ENCODE data around the gene THSD4.

The THSD4 gene

DNA sequence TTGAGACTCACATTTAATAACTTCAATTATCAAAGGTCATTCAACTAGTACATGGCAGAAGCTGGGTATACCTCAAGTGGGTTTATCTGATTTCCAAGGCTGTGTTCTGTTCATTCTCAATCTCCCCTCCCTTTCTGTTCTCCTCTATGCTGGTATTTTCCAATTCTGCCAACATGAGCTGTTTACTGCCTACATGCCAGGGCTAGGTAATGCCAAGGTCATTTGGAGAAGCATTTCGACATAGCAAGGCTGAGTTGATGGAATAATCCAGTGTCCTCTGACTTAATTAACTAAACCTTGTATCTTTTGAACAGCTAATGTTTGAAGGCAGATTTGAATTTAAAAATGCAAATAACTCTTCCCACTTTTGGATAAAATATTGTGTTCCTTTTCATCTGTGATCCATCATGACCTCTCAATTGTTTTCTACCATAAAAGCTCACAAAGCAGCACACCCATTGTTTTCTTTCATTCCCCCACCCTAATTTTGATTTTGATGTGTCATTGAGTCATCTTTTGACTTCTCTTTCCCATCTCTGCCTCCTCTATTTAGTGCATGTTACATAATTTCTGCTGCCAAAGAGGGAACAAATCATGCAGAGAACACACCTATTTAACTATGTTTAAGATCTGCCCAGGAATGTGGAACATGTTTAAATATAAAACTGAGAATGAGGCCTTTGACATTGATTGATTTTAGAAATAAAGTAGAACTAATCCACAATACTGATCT lies 386.2 kb downstream of the THSD4 start:
- DNase-seq (ENCODE audit: low spot score) = no peak

DNA sequence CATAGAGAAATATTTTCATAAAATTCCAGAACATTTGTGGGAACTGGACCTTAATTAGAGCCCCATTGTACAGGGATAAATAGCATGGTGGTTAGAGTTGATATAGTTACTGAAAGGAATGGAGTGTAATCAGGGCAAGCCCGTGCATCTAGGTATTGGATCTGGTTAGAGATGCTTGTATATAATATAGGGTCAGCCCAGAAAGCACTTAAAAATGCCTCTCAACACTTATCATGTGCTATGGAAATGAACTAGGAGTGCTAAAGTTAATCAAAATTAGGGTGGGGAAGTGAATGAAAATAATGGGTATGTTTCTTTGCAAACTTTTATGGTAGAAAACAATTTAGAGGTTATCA lies 386.8 kb downstream of the THSD4 start:
- no peak for DNase-seq (ENCODE audit: low spot score)

DNA sequence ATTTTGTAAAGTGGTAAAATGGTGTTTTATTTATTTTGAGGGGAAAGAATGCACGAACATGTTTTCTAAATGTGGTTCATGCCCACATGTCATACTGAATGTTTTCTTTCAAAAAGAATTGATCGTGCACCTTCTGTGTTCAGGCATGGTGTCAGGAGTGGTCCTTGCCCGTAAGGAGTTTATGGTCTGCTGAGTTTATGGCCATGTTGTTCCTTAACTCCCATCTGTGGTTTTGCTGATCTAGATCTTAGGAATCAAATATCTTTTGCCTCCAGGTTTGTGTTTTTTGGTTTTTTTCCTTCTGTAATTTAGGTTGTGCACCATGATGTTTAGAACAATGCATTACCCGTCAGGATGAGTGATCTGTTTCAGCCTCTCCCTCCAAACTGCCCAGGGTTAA lies 390.7 kb downstream of the THSD4 start:
- DNase-seq (ENCODE audit: low spot score) = no peak

DNA sequence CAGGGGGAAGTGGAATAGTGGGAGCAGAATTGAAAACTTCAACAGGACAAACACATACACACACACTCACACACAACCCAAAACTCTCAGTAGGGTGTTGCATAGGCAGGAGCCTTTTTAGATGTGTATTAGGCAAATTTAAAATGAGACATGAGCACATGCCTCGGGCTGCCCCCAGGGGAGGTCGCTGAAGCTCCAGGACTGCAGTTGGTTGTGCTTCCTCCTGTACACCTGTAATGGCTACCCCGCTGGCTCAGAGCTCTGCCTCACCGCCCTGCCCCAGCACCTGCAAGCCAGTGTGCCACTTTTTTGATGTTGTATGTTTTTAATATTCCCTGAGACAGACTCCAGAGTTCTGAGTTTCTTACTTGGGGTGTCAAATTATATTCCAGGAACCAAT lies 391.7 kb downstream of the THSD4 start:
- DNase-seq (ENCODE audit: low spot score) = no peak

DNA sequence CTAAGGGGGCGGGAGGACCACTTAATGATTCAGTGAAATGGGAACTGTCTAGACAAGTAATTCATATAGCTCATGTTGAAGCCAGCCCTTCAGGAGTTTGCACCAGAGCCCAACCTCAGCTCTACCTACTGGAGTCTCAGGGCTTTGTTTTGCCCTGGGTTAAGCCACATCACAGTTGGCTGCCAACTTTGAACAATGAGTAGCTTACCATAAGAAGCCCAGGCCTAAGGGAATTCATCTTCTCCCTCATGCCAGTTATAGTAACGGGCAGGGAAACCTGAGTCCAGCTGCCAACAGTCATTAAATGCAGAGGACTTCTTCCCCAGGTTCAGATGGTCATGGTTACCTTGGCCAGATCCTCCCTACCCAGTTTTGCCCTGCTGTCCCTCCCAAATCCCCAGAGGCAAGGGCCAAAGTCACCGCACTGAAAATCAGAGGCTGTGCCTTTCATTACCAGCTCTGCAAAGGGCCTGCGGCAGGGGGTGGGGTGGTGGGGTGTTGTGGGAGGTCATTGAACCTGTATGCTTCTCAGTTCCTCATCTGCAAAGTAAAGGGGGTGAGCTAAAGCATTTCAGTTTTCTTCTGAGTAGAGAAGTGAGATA lies 392.9 kb downstream of the THSD4 start:
- DNase-seq (ENCODE audit: low spot score) = no peak

DNA sequence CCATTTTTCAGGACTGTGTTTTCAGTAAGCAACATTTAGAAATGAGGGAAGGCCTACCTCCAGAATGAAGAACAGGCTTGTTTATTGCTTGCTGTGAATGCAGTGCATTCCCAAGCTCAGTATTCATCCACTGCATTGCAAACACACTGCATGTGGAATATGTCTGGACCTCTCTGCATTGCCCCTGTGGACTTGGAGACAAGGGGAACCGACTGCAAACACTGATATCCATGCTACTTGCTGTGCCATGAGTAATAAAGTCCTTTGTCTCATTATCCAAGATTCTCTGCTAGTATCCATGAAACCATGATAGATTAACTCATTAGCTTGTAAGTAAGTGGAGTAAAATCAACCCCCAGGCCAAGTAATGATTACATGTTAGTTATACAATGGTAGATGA lies 393.9 kb downstream of the THSD4 start:
- DNase-seq (ENCODE audit: low spot score) = no peak

DNA sequence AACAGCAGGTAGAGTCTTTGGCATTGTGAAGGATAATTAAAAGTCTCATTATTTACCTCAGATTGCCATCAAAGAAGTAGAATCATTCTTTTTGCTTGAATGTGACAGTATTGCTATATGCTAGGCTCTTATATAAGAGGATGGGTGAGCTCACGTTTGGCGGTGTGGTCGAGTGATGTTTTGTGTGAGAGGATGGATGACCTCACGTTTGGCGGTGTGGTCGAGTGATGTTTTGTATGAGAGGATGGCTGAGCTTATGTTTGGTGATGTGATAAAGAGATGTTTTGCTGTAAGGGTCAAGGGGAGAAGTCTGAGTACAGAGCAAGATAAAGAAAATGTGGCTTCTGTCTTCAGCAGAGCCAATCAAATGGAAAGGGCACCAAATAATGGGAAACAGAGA lies 395.5 kb downstream of the THSD4 start:
- no peak for DNase-seq (ENCODE audit: low spot score)

DNA sequence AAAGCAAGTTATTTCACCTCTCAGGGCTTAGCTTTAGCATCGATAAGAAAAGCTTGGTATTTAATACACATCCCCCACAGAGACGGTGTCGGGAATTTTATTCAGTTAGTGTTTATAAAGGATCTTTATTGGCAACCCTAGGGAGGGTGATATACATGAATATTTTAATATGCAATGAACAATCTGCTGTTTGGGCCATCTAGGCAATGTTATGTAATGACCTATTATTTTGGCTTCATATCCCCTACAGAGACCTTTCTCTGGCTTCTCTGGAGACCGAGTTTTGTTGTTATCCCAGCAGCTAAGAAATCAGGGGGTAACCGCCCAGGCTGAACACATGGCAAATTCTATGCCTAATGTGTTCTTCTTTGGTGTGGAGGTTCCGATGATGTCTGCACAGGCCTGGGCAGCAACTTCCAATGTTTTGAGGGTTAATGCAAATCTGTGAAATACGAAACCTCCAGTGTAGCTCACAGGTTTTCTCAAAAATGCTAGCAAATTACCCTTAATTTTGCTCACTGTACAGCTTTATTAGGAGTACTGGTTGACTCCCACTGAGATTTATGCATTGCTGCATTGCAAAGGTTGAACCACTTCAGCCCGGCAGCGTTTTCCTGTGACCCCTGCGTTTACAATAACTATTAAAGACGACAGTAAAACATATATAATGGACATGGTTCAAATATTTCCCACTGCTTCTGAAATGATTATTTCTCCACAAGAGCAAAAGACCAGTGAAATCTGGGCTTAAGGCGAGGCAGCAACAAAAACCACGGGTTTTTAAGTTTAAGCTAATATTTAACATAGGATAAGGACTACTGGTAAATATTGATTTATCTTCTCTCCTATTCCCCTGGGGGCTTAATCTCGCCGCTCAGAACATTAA lies 396.8 kb downstream of the THSD4 start:
- no peak for DNase-seq (ENCODE audit: low spot score)

DNA sequence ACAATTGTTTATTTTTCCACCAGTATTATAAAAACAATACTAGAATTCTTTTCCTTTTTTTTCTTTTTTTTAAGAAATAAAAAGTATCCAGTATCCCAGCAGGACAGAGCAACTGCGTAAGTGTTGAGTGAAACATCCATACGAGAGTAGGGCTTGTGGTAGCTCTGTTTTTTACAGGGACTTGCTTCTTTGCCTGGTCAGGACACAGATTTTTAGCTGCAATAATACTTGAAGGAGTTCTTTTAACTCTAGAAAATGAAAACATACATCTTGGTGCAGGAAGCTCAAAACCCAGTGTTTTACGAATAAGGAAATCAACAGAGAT lies 397.4 kb downstream of the THSD4 start:
- no peak for DNase-seq (ENCODE audit: low spot score)

DNA sequence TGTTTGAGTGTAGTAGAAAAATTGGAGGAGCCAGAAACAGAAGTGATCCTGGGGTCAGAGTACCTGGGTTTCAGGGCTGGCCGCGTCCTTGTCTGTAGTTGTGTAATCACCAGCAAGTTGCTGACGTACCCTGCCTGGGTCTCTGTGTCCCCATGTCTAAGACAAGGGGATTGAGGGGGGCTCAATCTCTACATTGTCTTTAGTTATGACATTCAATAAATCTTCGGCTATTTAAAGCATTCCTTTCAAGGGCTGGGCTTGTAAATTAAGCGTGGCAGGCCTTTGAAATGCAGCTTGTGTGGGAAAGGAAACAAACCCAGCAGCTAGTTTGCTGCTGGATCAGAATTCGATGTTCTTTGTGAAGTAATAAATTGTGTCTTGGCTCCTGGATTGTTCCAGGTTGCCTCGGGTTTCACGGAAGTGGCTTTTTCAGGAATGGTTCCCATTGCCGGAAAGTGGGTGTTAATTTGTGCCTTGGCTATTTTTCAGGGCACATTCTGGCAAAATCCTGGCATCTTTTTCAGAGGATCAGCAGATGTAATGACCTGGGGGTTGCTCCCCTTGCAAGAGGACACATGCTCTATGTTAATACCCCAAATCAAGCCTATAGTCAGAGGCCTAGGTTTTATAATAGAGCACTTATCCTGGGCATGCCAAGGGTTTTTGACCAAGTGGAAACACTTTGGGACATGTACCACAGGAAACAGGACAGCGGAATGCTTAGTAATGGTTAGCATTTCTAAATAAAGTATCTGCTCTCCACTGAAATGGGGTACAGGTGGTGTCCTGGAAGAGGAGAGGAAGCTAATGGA lies 400.3 kb downstream of the THSD4 start:
- DNase-seq (ENCODE audit: low spot score) = no peak

DNA sequence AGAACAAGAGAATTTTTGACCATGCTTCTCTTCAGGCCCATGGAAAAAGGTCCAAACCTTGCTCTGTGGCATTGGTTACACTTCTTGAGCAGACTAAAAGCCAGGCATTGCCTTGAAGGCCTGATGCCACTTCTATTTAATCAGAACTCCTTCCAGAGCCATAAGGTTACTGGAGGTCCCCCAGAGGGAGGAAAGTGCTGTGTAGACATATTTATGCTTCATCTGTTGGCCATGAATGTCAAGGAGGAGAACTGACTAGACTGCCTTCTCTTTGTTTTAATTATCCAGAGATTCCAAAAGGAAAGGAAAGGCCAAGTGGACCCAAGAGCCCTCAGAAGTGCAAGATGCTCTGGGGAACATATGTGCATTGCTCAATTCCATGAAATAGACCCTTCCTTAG lies 402.5 kb downstream of the THSD4 start:
- DNase-seq (ENCODE audit: low spot score) = no peak

DNA sequence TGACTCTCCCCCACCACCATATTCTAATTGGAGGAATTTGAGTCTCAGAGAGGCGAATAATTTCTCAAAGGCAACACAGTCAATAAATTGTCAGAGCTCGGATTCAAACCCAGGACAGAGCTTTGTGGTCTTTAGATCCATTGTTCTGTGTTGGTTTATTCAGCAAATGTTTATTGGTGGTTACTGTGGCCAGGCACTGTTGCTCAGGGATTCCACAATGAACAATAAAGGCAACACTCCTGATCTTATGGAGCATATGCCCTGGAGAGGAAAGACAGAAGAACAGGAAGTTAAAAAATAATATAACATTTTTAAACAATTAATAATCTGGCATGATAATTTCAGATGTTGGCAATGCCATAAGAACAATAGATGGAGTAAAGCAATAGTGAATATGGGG lies 403.4 kb downstream of the THSD4 start:
- no peak for DNase-seq (ENCODE audit: low spot score)

DNA sequence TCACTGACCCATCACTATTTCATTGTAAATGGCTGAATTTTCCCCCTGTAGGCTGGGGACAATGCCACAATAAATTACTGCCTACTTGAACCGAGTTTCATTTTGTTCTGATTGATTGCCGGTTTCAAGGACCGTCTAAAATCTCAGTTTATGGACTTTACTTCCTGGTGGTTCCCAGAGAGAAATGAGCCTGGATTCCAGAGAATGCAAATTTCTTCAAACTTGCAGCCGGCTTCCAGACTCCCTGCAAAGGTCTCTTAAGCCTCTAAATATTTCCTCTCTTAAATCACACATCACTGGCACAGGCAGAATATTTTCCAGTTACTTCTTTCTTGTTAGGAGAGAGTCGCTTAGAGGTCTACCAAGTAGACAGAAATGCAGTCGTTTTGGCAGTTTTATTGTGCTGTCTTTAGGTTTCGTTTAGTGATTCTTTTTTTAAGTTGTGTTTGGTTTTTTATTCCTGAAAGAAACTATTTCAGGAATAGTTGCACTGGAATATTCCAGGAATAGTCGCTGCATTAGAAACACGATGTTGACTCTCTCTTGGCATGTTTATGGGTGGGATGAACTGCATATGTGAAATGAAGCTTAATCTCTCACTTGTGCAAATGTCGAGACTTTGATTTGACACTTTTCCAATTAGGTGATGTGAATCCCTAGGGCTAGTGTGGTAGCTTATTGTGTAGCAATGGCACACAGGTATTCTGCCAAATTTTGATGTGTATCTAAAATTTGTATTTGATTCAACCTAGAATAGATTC lies 411.0 kb downstream of the THSD4 start:
- DNase-seq (ENCODE audit: low spot score) = no peak

DNA sequence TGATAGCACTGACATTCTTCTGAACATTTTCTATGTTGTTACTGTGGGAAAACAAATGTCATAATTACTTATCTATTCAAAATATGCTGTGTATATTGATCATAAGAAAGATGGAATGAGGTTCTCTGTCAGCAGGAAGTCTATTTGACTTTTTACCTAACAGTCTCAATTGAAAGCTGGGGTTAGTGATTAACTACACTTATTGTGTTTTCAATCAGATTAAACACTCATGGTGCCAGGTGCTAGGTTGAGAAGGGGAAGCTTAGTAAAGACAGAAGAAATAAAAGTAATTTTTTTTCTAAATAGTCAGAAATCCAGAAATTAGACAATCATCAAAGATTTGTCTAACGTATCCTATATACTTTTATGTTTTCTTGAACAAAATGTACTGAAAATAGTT lies 414.1 kb downstream of the THSD4 start:
- no peak for DNase-seq (ENCODE audit: low spot score)

DNA sequence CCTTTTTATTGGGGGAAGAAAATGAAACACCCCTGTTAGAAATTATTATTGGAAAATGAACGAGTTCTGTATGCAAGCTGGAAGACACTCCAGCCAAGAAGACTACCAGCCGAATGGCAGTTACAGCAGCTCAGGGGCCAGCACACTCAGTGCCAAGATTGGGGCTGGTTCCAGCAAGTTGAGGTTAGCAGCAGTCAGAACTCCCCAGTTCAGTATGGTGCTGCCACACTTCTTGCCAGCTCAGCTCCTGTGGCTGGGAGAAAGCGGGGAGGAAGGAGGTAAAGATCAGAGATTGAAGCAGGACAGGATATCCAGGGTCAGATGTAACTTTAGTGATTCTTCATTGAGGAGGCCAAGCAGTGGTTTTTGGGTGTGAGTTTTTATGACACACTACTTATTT lies 414.8 kb downstream of the THSD4 start:
- DNase-seq (ENCODE audit: low spot score) = no peak

DNA sequence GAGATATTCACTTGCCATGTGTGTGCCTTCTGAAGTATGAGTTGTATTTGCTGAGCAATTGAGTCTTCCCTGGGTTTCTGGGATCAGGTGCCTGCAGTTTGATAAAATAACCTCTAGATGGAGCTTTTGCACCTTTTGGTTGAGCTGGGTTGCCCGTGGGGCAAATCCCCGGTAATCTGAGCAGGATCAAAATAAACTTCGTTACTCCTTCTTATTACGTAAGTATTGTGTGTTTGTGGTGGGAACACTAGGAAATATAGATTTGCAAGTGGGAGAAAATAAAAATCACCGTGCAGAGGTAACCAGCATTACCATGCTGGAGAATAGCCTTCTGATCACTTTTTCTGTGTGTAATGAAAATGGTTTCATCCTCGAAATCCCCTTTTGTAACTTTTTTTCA lies 417.7 kb downstream of the THSD4 start:
- no peak for DNase-seq (ENCODE audit: low spot score)

DNA sequence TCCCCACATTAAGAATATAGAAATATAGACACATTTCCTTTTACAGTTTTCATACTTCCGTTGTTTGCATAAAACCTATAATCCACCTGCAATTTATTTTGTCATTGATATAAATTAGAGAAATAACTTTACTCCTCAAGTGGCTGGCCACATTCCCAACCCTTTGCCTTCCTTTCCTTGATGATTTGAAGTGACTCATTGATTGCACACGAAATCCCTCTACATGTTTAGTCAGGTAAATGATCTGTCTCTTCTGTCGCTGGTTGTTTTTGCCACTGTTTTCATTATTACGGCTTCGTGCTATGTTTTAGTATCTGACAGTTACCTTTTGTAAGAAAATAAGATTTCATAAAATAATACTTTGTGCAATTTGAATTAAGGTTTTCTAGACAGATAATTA lies 422.9 kb downstream of the THSD4 start:
- no peak for DNase-seq (ENCODE audit: low spot score)

DNA sequence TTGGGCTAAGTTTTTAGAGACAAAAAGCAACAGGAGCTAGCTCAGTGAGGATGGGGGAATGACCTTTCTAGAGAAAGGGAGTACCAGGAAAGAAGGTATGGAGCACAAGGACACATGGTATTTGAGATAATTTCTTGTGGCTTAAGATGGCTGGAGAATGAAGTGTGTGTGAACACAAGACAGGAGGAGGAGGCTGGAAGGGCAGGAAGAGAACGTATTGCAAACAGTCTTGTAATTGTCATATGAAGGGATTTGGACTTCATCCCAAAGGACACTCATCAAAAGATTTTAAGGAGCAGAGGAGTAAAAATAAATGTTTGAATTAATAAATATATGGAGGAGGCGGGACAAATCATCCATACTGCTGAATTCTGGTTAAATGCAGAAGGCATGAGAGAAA lies 426.5 kb downstream of the THSD4 start:
- DNase-seq (ENCODE audit: low spot score) = no peak

DNA sequence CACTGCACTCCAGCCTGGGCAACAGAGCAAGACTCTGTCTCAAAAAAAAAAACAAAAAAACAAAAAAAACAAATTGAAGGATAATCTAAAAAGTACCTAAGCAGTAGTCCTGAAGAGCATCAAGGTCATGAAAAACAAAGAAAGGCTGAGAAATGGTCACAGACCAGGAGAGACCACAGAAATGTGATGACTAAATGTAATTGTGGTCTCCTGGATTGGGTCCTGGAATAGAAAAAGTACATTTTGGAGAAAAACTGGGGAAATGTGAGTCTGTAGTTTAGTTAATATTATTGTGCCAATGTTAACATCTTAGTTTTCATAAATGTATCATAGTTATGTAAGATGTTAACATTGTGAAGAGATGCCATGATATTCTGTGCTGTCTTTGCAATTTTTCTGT lies 427.6 kb downstream of the THSD4 start:
- no peak for DNase-seq (ENCODE audit: low spot score)

DNA sequence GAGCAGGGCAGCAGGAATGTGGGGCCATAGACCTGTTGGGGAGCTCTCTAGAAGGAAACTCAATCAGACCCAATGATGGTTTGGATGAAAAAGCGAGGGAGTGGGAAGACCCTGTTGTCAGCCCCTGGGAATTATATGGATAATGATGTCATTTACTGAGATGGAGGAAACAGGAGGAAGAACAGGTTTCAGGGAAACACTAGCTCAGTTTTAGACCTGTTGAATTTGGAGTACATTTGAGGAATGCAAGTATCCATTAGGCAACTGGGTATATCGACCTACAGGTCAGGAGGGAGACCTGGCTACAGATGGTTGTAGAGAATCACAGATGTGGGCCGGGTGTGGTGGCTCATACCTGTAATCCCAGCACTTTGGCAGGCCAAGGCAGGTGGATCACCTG lies 428.1 kb downstream of the THSD4 start:
- no peak for DNase-seq (ENCODE audit: low spot score)

DNA sequence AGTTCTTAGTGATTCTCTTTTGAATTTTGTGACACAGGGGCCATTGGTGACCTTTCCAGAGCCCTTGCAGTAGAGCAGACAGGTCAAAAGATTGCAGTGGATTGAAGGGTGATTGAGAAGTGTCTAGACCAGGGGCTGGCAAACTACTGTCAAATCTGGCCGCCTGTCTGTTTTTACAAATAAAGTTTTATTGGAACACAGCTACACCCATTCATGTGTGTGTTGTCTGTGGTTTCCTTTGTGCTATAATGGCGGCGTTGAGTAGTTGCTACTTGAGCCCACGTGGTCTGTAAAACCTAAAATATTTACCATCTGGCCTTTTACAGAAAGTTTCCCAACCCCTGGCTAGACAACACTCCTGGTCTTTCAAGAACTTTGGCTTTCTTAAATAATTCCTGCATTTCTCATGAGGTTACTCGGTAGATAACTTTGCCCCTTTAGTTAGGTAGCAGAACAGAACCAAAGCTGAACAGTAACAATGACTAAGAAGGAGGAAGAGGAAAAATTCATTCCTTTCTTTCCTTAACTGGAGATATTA lies 430.0 kb downstream of the THSD4 start:
- no peak for DNase-seq (ENCODE audit: low spot score)

DNA sequence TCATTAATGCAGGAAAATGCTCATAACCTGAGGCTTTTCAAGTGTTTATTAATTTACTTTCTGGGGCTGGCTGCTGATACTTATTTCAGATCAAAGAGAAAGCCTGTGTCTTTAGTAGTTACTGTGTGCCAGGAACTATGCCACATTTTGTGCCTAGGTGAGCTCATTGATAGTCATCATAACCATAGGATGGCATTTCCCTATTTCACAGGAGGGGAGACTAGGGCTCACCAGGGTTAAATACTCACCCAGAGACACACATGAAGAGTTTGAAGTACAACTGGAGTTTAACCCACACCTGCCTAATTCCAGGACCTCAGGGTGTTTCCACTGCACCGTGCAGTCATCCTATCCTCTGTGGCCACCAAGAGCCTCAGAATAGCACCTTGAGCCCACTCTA lies 430.7 kb downstream of the THSD4 start:
- DNase-seq (ENCODE audit: low spot score) = no peak
